Activated T-cell treated with anti-CD3 and anti-CD28 coated beads for 48 hours (primary cell): ENCODE data around the gene DNAL4.

ENCODE experiments used
- DNase-seq: peaks from one replicate; pipeline ENCODE4 v3.0.0-alpha.2; 2020; ENCODE audit warnings: low read depth

The DNAL4 gene

GRCh38 chr22:38784856-38785255 is 9.1 kb downstream of the DNAL4 start:
- no peak for DNase-seq

GRCh38 chr22:38784035-38784434 is 9.9 kb downstream of the DNAL4 start:
- no peak for DNase-seq

GRCh38 chr22:38783095-38783615 is 10.8 kb downstream of the DNAL4 start:
- no peak for DNase-seq

- DNase-seq = no peak
Observed at GRCh38 chr22:38782402-38783094, 11.4 kb downstream of the DNAL4 start.

GRCh38 chr22:38781033-38781432 is 12.9 kb downstream of the DNAL4 start:
- DNase-seq = no peak

- no peak for DNase-seq
Observed at GRCh38 chr22:38777087-38777671, 16.8 kb downstream of the DNAL4 start.

- no peak for DNase-seq
Observed at GRCh38 chr22:38776086-38776485, 17.9 kb downstream of the DNAL4 start.

- no peak for DNase-seq
Observed at GRCh38 chr22:38775656-38776055, 18.3 kb downstream of the DNAL4 start.

GRCh38 chr22:38774496-38775166 is 19.3 kb downstream of the DNAL4 start:
- no peak for DNase-seq

GRCh38 chr22:38773363-38773946 is 20.5 kb downstream of the DNAL4 start:
- no peak for DNase-seq

- no peak for DNase-seq
Observed at GRCh38 chr22:38772623-38772873, 21.4 kb downstream of the DNAL4 start.

GRCh38 chr22:38770257-38770949 is 23.5 kb downstream of the DNAL4 start:
- DNase-seq = no peak

- DNase-seq = no peak
Observed at GRCh38 chr22:38768036-38768435, 25.9 kb downstream of the DNAL4 start.

GRCh38 chr22:38767313-38767712 is 26.6 kb downstream of the DNAL4 start:
- no peak for DNase-seq

- no peak for DNase-seq
Observed at GRCh38 chr22:38766076-38766777, 27.7 kb downstream of the DNAL4 start.

GRCh38 chr22:38762551-38762983 is 31.4 kb downstream of the DNAL4 start:
- no peak for DNase-seq

- no peak for DNase-seq
Observed at GRCh38 chr22:38761202-38762162, 32.5 kb downstream of the DNAL4 start.

GRCh38 chr22:38760477-38761201 is 33.3 kb downstream of the DNAL4 start:
- no peak for DNase-seq

- no peak for DNase-seq
Observed at GRCh38 chr22:38759005-38759404, 34.9 kb downstream of the DNAL4 start.
